ENCODE data around the gene ABCC5.

DNA sequence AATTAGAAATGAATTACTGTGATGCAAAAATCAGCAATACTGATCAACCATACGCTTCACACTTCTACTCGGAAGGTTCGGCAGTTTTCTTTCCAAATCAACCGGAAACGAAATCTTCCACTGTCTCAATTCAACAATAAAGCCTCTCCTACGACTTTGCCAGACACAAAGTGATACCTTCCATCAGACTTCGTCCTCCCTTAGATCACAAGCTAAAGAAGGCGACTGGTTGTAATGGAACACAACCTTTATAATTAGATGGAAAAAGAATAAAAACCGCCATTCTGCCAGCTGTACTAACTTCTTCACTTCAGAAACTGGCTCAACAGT lies 133.6 kb downstream of the ABCC5 start:
- TF ChIP-seq YY1 (IDR thresholded peaks at IDR 0.05; ENCODE audit: insufficient read depth, insufficient read length): no peak
- no peak for TF ChIP-seq ZNF274 (IDR thresholded peaks at IDR 0.05; ENCODE audit: low read depth, low read length)

All from NT2/D1 (cell line).